Measurements from ENCODE around the gene TSKU. TPM values are rescaled to one million over a fixed set of nuclear protein-coding genes. Genes with fewer than 3 reads are reported as not detected.

TSKU gene
- total and polyA plus RNA-seq, 9 of the 15 experiments (the other 6 are each of a cell fraction or from before 2014, with no cell fraction given) = 0.60 to 11.9 (median 8.4) TPM

- TF ChIP-seq, protein P1, sequence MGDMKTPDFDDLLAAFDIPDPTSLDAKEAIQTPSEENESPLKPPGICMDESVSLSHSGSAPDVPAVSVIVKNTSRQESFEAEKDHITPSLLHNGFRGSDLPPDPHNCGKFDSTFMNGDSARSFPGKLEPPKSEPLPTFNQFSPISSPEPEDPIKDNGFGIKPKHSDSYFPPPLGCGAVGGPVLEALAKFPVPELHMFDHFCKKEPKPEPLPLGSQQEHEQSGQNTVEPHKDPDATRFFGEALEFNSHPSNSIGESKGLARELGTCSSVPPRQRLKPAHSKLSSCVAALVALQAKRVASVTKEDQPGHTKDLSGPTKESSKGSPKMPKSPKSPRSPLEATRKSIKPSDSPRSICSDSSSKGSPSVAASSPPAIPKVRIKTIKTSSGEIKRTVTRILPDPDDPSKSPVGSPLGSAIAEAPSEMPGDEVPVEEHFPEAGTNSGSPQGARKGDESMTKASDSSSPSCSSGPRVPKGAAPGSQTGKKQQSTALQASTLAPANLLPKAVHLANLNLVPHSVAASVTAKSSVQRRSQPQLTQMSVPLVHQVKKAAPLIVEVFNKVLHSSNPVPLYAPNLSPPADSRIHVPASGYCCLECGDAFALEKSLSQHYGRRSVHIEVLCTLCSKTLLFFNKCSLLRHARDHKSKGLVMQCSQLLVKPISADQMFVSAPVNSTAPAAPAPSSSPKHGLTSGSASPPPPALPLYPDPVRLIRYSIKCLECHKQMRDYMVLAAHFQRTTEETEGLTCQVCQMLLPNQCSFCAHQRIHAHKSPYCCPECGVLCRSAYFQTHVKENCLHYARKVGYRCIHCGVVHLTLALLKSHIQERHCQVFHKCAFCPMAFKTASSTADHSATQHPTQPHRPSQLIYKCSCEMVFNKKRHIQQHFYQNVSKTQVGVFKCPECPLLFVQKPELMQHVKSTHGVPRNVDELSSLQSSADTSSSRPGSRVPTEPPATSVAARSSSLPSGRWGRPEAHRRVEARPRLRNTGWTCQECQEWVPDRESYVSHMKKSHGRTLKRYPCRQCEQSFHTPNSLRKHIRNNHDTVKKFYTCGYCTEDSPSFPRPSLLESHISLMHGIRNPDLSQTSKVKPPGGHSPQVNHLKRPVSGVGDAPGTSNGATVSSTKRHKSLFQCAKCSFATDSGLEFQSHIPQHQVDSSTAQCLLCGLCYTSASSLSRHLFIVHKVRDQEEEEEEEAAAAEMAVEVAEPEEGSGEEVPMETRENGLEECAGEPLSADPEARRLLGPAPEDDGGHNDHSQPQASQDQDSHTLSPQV (IDR thresholded peaks at IDR 0.05) = peak; percentile 79
- TF ChIP-seq SMC3 (conservative IDR thresholded peaks at IDR 0.05; ENCODE audit: insufficient read depth, low read depth, low read length) (peak; percentile 92), MEIS2 (IDR thresholded peaks at IDR 0.05; ENCODE audit: partially characterized antibody) (peak; percentile 17), TFAP4 (CRISPR knock-in tag; IDR thresholded peaks at IDR 0.05; ENCODE audit: borderline replicate concordance) (peak; percentile 52; the same call in 1 of the 2 replicates), MNT (conservative IDR thresholded peaks at IDR 0.05) (peak in 1 of 2 experiments; percentile 24; a peak in 1 of 4 replicates), ZNF699 (CRISPR knock-in tag; IDR thresholded peaks at IDR 0.05; ENCODE audit: insufficient replicate concordance) (no peak), STAG1 (CRISPR knock-in tag; IDR thresholded peaks at IDR 0.05; ENCODE audit: borderline replicate concordance) (peak; percentile 66), FOXA3 (CRISPR knock-in tag; conservative IDR thresholded peaks at IDR 0.05 in 1 of 2, IDR thresholded peaks at IDR 0.05 in 1 of 2) (peak in 1 of 2 experiments; percentile 82; a peak in 2 of 4 replicates), NR4A1 (CRISPR knock-in tag; IDR thresholded peaks at IDR 0.05) (no peak), NR4A1 (tag; IDR thresholded peaks at IDR 0.05) (peak; percentile 60; the same call in 1 of the 2 replicates), ZBTB7A (IDR thresholded peaks at IDR 0.05; ENCODE audit: borderline replicate concordance, control insufficient read depth, low read depth, low read length) (peak; percentile 87), CBX3 (IDR thresholded peaks at IDR 0.05; ENCODE audit: borderline replicate concordance in 1 of 2, low read length in 2 of 2) (peak in 1 of 2 experiments; percentile 55; a peak in 1 of 3 replicates), ADNP (tag; IDR thresholded peaks at IDR 0.05) (0 out of 2 replicates have a peak, but pooled peaks have one; percentile 2), ZNF316 (IDR thresholded peaks at IDR 0.05) (0 out of 2 replicates have a peak, but pooled peaks have one; percentile 2), DMBX1 (CRISPR knock-in tag; IDR thresholded peaks at IDR 0.05; ENCODE audit: borderline replicate concordance) (0 out of 2 replicates have a peak, but pooled peaks have one; percentile 32), GABPA (tag; conservative IDR thresholded peaks at IDR 0.05; ENCODE audit: low read depth) (no peak), MTA2 (IDR thresholded peaks at IDR 0.05; ENCODE audit: low read depth) (0 out of 2 replicates have a peak, but pooled peaks have one; percentile 2)
- TF ChIP-seq, protein P2, sequence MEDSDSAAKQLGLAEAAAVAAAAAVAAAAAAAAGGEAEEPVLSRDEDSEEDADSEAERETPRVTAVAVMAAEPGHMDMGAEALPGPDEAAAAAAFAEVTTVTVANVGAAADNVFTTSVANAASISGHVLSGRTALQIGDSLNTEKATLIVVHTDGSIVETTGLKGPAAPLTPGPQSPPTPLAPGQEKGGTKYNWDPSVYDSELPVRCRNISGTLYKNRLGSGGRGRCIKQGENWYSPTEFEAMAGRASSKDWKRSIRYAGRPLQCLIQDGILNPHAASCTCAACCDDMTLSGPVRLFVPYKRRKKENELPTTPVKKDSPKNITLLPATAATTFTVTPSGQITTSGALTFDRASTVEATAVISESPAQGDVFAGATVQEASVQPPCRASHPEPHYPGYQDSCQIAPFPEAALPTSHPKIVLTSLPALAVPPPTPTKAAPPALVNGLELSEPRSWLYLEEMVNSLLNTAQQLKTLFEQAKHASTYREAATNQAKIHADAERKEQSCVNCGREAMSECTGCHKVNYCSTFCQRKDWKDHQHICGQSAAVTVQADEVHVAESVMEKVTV (CRISPR knock-in tag; IDR thresholded peaks at IDR 0.05) = peak; percentile 63; the same call in 1 of the 2 replicates
These were observed 24.2 kb downstream of the TSKU start (continued) for GRCh38 chr11:76807206-76807875.

Measured in K562 (cell line).